ENCODE measurements around the gene TSGA10. TPM values are rescaled to one million over a fixed set of nuclear protein-coding genes. Genes with fewer than 3 reads are reported as not detected.

TSGA10 gene
- total RNA-seq, 1 experiment from 2014 or later = 8.2 TPM

DNA sequence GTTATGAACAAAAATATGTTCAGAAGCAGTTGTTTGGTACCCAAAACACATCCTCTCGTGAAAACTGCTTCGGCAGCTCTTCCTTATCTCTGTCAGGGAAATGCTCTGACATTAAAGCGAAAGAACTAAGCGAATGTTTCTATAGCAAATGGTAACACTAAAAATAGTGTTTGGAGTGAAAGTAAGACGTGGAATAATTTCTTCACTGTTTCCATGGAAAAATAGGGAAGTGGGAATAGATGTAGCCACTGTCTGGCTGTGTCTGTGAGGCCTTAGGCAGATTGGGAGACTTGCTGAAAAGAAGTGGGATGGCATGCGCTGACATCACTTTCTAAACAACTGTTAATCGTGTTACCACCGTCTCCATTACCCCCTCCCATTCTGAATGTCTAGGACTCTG lies 207.2 kb downstream of the TSGA10 start:
- DNase-seq (ENCODE audit: low read depth) = no peak

Other genes starting within 250 kb of the TSGA10 start
- 0.33 and 1.3 TPM in 2 replicates for gene CRACDL, start 218.7 kb downstream of the TSGA10 start, total RNA-seq (2014; rRNA removed; shearing (Covaris generic))
- gene C2orf15, start 13.2 kb downstream of the TSGA10 start, total RNA-seq (2014; rRNA removed; shearing (Covaris generic)) = 0.11 TPM in 1 of 2 replicates, not detected in the other
- 7.7 and 13.6 TPM in 2 replicates for gene LIPT1, start within 50 bp of the TSGA10 start, total RNA-seq (2014; rRNA removed; shearing (Covaris generic))
- gene MITD1, start 26.1 kb upstream of the TSGA10 start, total RNA-seq (2014; rRNA removed; shearing (Covaris generic)) = 31.6 and 37.2 TPM in 2 replicates
- gene MRPL30, start 26.2 kb upstream of the TSGA10 start, total RNA-seq (2014; rRNA removed; shearing (Covaris generic)) = 39.6 and 52.6 TPM in 2 replicates
- not detected in 2 replicates for gene LYG2, start 100.7 kb upstream of the TSGA10 start, total RNA-seq (2014; rRNA removed; shearing (Covaris generic))
- gene LYG1, start 146.3 kb upstream of the TSGA10 start, total RNA-seq (2014; rRNA removed; shearing (Covaris generic)) = not detected in 2 replicates
- gene TXNDC9, start 181.4 kb upstream of the TSGA10 start, total RNA-seq (2014; rRNA removed; shearing (Covaris generic)) = 111 and 121 TPM in 2 replicates
- gene EIF5B, start 182.4 kb upstream of the TSGA10 start, total RNA-seq (2014; rRNA removed; shearing (Covaris generic)) = 16.6 and 18.9 TPM in 2 replicates